IPS DF 4.7 (cell line): Measurements from ENCODE around the gene NENF.

Experiments
- DNase-seq: peaks from one replicate; pipeline ENCODE4 v3.0.0-alpha.2; 2013; ENCODE audit warnings: low spot score; ENCODE audit errors: extremely low read depth

NENF gene

GRCh38 chr1:212430955-212431394, 1.7 kb upstream of the NENF start:
- no peak for DNase-seq

DNA sequence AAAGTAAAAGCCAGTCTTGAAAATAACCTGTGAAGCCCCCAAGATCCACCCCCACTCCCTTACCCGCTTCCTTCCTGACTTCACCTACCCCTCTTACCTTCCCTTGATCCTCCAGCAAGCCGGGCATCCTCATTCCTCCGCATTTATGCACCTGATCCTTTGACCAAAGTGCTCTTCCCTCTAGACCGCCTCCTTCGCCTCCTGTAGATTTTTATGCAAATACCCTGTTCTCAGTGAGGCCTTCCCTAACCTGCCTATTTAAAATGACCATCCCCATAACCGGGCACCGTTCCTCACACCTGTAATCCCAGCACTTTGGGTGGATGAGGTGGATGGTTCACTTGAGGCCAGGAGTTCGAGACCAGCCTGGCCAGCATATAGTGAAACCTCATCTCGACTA, 1.1 kb upstream of the NENF start:
- DNase-seq = no peak

DNA sequence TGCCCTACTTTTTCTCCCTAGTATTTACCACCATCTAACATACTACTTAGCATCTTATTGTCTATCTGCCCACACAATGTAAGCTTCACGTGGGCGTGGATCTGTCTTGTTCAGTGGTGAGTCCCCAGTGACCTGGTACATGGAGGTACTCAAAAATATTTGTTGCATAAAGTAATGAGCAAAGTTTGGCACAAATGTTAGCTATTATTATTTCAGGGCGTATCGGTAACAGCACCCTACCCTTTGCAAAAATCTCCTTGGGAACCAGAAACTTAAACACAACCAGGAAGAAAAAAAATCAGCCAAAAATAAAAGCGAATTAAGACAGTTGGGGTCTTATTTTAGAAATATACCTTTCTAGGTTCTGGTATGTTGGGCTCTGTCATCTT, 454 bp upstream of the NENF start:
- no peak for DNase-seq

DNA sequence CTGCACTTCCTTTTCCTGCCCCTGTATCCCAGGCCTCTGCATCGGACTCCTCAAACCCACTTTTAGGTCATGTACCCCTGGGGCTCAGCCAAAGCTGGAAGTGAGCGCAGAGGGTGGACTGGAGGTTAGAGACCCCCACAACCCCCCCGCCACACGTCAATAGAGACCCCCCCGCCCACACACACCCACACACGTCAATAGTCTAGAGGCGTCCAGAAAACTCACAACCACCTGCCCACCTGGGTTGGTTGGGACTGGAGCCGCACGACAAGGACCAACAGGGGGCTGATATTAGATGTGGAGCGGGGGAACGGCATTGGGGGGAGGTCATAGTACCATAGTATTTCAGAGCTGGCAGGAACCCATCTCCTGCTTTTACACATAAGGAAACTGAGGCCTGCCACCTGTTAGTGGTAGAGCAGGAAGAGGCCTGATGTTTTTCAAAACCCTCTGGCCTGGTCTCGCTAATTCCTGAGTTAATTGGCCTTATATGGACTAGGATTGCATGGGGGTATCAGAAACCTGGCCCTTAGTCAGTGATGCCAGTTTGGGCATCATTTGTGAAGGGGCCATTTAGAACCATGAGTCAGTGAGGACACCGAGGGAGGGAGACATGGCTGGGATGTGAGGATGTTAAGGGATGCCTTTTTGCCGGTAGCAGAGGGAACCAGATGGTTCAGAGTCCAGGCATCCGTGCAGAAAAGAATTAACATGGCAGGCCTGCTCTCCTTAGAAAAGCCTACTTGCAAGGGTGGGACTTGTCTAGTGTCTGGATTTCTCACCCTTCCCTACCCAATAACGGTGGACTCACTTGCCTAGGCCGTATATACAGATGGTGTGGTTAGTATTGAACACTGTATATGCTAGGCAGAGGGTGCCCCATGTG, 1.1 kb downstream of the NENF start:
- DNase-seq = no peak

GRCh38 chr1:212434992-212435391, 2.3 kb downstream of the NENF start:
- DNase-seq = no peak

DNA sequence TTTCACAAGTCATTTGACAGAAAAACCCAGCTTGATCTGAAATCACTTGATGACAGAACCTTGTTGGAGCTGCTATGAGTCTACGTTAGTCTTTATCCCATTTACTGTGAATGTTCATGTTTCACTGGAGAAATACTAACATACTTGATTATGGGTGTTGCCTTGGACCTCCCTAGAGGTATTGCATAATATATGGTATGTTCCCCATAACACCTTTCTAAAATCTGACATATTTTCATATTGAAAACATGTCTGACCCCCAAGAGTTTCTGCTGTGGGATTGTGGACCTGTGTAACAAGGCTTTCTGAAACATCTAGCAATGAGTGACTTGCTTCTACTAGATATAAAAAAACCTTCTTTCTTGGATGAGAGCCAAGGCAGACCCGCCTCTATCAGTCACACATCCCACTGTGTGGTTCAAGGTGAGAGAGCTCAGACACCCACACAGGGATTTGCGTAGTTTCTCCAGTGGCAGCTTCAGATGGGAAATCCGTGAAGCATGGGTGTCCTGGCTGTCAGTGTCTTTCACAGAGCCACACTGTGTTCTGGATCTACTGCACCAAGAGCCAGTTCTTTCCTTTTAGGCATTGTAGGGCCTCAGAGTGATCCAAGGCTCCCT, 4.6 kb downstream of the NENF start:
- no peak for DNase-seq

GRCh38 chr1:212438831-212439237, 6.1 kb downstream of the NENF start:
- DNase-seq = no peak

GRCh38 chr1:212440419-212440818, 7.7 kb downstream of the NENF start:
- no peak for DNase-seq

DNA sequence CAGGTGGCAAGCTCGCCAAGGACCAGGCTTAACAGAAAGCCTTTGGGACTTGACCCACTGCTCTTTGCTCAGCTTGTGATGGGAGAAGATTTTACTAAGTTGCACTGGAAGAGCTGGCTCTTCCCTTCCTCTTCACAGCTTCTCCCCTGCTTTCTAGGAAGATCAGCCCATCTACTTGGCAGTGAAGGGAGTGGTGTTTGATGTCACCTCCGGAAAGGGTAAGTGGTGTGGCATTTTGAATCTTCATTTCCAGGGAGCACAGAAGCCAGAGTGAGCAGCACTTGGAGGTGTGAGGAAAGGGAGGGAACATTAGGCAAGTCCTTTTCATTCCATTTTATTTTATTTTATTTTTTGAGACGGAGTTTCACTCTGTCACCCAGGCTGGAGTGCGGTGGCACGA, 9.7 kb downstream of the NENF start:
- DNase-seq = no peak

- no peak for DNase-seq
Measured at GRCh38 chr1:212446333-212446732, 13.6 kb downstream of the NENF start.

- no peak for DNase-seq
Measured at GRCh38 chr1:212447478-212447877, 14.8 kb downstream of the NENF start.

- no peak for DNase-seq
Measured at GRCh38 chr1:212450331-212450881, 17.7 kb downstream of the NENF start.

DNA sequence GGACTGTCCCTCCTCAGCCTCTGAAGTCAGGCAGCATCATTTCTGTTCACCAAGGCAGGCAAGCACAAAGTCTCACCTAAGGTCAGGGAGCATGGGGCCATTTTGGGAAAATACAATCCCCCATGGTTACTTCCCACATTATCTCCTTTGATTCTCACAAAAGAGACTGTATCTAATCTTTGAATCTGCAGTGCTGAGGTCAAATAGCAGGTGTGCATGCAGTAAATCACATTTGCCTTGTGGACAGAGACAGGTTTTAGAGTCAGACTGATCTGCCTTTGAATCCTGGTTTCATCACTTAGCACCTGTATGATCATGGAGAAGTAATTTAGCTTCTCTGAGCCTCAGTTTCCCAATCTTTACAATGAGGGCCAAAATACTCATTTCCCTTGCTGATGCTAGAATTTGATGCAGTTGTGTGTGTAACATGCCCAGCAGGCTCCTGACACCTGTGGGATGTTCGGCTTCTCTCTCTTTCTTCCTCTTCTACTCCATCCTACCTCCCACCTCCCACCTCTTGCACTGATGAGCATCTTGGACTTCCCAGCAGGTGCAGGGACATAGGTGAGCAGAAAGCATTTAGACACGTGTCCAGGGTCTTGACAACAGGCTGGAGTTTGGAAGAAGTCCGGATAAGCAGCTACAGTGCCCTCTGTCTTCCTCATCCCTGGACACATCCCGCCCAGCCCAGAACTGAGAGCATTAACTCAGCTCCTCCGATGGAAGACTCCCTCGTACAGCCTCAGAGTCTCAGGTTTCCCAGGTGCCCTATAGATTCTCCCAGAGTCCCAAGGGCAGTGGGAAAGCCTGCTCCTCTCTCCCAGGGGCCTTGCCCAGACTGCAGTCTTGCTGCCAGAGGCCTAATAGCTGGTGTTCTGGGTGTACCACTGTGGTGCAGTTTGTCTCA, 18.9 kb downstream of the NENF start:
- no peak for DNase-seq

- no peak for DNase-seq
Measured at GRCh38 chr1:212452323-212453155, 19.8 kb downstream of the NENF start.

DNA sequence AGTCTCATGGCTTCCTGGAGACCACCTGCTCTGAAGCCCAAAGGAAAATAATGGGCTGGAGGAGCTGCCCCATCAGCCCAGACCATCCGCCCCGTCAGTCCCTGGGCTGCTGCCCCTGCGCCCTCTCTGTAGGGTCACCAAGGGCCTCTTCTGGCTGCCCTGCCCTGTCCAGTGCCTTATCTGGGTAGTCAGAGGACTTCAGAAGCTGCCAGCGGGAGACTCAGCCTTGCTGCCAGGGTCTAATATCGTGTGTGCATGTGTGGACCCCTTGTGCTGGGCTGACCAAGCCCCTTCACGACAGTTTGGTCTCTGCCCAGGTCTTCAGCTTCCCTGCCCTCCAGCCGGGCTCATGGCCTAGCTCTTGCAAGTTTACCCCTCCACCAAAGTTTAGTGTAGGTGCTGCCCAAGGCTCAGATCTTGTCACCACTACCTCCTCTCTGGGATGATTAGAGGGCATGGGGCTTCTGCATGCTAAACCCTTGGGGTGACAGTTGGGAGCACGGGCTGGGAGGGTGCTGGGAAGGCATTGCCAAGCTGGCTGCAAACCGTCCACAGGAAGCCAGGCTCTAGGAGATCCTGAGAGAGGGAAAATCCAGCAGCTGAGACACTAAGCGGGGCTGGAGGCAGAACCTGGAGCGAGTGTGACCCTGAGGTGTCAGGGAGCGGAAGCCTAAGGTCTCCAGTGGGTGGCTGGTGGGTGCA, 20.6 kb downstream of the NENF start:
- DNase-seq = no peak

GRCh38 chr1:212454741-212455140, 22.0 kb downstream of the NENF start:
- DNase-seq = no peak

GRCh38 chr1:212455401-212455800, 22.7 kb downstream of the NENF start:
- DNase-seq = no peak

DNA sequence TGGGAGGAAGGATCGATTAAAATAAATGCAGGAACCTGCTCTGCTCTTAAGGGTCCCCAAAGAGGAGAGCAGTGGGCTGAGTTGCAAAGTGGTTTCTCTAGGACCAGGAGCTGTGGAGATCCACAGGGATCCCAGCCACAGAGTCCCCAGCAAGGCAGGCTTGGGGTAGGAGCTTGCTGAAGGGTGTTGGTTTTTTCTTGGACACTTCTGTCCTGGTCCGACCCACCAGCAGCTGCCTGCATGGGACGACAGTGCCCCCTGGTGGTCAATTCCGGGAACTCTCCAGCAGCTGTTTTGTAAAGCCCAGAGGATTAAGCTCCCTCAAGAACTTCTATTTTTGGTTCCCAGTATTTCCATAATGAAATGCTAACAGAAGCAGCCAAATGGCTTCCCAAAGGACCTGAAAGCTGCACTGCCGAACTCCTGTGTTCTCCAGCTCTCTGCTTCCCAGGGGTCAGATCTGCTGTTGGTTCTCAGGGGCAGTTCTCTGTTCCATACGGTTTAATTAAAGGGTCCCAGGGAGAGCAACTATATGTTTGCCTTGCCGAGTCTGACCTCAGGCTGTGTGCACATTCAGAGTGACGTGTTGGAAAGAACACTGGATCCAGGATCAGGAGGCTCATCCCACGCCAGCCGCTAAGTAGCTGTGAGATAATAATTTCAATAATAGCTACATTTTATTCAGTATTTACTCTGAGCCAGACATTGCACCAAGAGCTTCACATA, 23.2 kb downstream of the NENF start:
- DNase-seq = peak; percentile 60

GRCh38 chr1:212457740-212458338, 25.1 kb downstream of the NENF start:
- peak; percentile 49 for DNase-seq
